ENCODE results near the gene UBR1.
"Not testable (repeated sequence)": the region's sequence is repeated elsewhere in the genome, so short reads cannot be mapped to it uniquely, and the experiment has no call there.

UBR1 gene

GRCh38 chr15:42919308-42919707 lies 186.5 kb downstream of the UBR1 start:
- in situ Hi-C loops (cut with HindIII; ENCODE audit: low sequenced_read_pairs) = no loop called here

GRCh38 chr15:42918047-42918446 lies 187.8 kb downstream of the UBR1 start:
- in situ Hi-C loops (cut with HindIII; ENCODE audit: low sequenced_read_pairs) = no loop called here

GRCh38 chr15:42915654-42916315 lies 190.1 kb downstream of the UBR1 start:
- in situ Hi-C loops (cut with HindIII; ENCODE audit: low sequenced_read_pairs) = no loop called here

GRCh38 chr15:42914728-42915497 lies 190.9 kb downstream of the UBR1 start:
- in situ Hi-C loops (cut with HindIII; ENCODE audit: low sequenced_read_pairs) = no loop called here

- in situ Hi-C loops (cut with HindIII; ENCODE audit: low sequenced_read_pairs) = no loop called here
Observed at GRCh38 chr15:42911058-42911592, 194.7 kb downstream of the UBR1 start.

- in situ Hi-C loops (cut with HindIII; ENCODE audit: low sequenced_read_pairs) = no loop called here
Observed at GRCh38 chr15:42908538-42908937, 197.3 kb downstream of the UBR1 start.

- in situ Hi-C loops (cut with HindIII; ENCODE audit: low sequenced_read_pairs) = no loop called here
Observed at GRCh38 chr15:42903388-42904324, 202.2 kb downstream of the UBR1 start.

GRCh38 chr15:42893911-42894310 lies 211.9 kb downstream of the UBR1 start:
- in situ Hi-C loops (cut with HindIII; ENCODE audit: low sequenced_read_pairs) = not testable (repeated sequence)

Measured in endothelial cell of hepatic sinusoid (primary cell).